Endodermal cell (in vitro differentiated cells): ENCODE data around the gene ATG2B. TPM values are rescaled to one million over a fixed set of nuclear protein-coding genes. Genes with fewer than 3 reads are reported as not detected.

Source experiments
- DNase-seq: peaks from one replicate; pipeline ENCODE4 v3.0.0-alpha.2; 2017
- H3K27ac ChIP-seq: 2 replicates; pipeline ENCODE4 v1.5.1; 2013; ENCODE audit warnings: mild to moderate bottlenecking, low read depth, low read length, moderate library complexity
- H3K27me3 ChIP-seq: 2 replicates; pipeline ENCODE4 v1.6.1; 2013; ENCODE audit warnings: mild to moderate bottlenecking, low read length, moderate library complexity; ENCODE audit not compliant: insufficient read depth, control insufficient read depth, poor library complexity, severe bottlenecking
- H3K36me3 ChIP-seq: 2 replicates; pipeline ENCODE4 v1.7.0; 2013; ENCODE audit warnings: mild to moderate bottlenecking, low read length, moderate library complexity; ENCODE audit not compliant: control insufficient read depth, insufficient read depth
- H3K4me1 ChIP-seq: one replicate; pipeline ENCODE4 v1.7.0; 2013; ENCODE audit warnings: low read length; ENCODE audit not compliant: control insufficient read depth, insufficient read depth
- H3K4me3 ChIP-seq: 2 replicates; pipeline ENCODE4 v1.5.1; 2013; ENCODE audit warnings: mild to moderate bottlenecking, low read length, moderate library complexity
- H3K9ac ChIP-seq: 2 replicates; pipeline ENCODE4 v1.6.1; 2013; ENCODE audit warnings: mild to moderate bottlenecking, low read length, moderate library complexity; ENCODE audit not compliant: poor library complexity, severe bottlenecking; ENCODE audit errors: extremely low read depth
- H3K9me3 ChIP-seq: 2 replicates; pipeline ENCODE4 v1.6.1; 2013; ENCODE audit warnings: mild to moderate bottlenecking, low read length, moderate library complexity; ENCODE audit not compliant: control insufficient read depth
- H3K27ac Mint-ChIP-seq: 2 replicates; pipeline ENCODE4 v1.8.0; 2020; ENCODE audit warnings: mixed read lengths
- H3K27me3 Mint-ChIP-seq: 2 replicates; pipeline ENCODE4 v1.8.0; 2021; ENCODE audit warnings: mild to moderate bottlenecking, mixed read lengths; ENCODE audit not compliant: insufficient read depth
- H3K36me3 Mint-ChIP-seq: 2 replicates; pipeline ENCODE4 v1.8.0; 2020; ENCODE audit warnings: low read depth, mixed read lengths
- H3K4me1 Mint-ChIP-seq: 2 replicates; pipeline ENCODE4 v1.8.0; 2020; ENCODE audit warnings: mixed read lengths
- H3K4me3 Mint-ChIP-seq: 2 replicates; pipeline ENCODE4 v1.8.0; 2020; ENCODE audit warnings: mild to moderate bottlenecking, moderate library complexity, mixed read lengths
- H3K9me3 Mint-ChIP-seq: 2 replicates; pipeline ENCODE4 v1.8.0; 2020; ENCODE audit warnings: mild to moderate bottlenecking, mixed read lengths
- WGBS, 2 experiments: methylation state at CpG; one replicate each; pipeline versions ENCODE4 v1.1.5 to v1.1.7; 2013; ENCODE audit warnings: missing lambda C conversion rate in 2 of 2, mixed read lengths in 1 of 2; ENCODE audit not compliant: insufficient coverage in 1 of 2, insufficient read length in 1 of 2; 5-methylcytosine and 5-hydroxymethylcytosine counted together
- total RNA-seq, 2 donors: library from RNA; stranded (reverse); fragmentation: NEBNext Ultra II Directional in 1 of 2; extraction: Animal tissue kit (Norgen Biotek cat#: 25700) in 1 of 2; gene quantifications; 2 replicates in 1 of 2; 3 replicates in 1 of 2; pipeline ENCODE4 v1.2.1, GENCODE V29; 2021
- TF ChIP-seq, protein P1 (sequence below): fragments of 200-600 bp; sonication (generic); conservative IDR thresholded peaks from 2 replicates; pipeline ENCODE4 v1.5.0; 2021; ENCODE audit warnings: antibody characterized with exemption, mild to moderate bottlenecking

The ATG2B gene
- total RNA-seq, 2 donors from 2014 or later = 9.7 to 14.1 TPM

DNA sequence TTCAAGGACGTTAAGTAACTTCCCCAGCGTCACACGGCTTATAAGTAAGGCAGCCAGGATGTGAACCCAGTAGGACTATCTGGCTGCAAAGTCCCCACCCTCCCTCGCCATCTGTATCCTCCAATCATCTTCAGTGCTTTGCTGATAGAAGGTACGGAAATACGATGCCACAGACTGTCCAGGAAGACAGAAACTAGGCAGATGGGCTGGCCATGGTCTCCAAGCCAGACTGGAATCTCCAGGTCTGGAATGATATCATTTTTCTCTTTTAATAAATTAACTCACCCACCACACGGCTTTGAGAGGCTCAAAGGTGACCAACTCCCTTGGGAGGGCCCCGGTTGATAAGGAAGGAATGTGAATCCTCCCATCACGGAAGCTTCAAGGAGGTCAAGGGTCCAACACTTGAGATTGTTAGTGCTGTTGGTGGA lies 123.4 kb downstream of the ATG2B start:
- DNase-seq = no peak
- Histone ChIP-seq H3K4me3 (no peak overlapping the region), H3K9me3 (no peaks in the 10 kb centered on the region), H3K27me3 (no peaks in the 10 kb centered on the region), H3K36me3 (peaks cover 15% of the 10 kb centered on the region), H3K4me1 (peaks cover 6% of the 10 kb centered on the region), H3K9ac (no peak overlapping the region), H3K27ac (no peak overlapping the region)
- 80 to 86% methylated on average over 8 to 9 of the region's 9 CpGs for WGBS, 2 experiments
- H3K27ac Mint-ChIP-seq = no peak overlapping the region
- no peak overlapping the region for H3K4me3 Mint-ChIP-seq
- H3K36me3 Mint-ChIP-seq = peaks cover 38% of the 10 kb centered on the region
- peaks cover 7% of the 10 kb centered on the region for H3K9me3 Mint-ChIP-seq
- peaks cover 13% of the 10 kb centered on the region for H3K4me1 Mint-ChIP-seq
- no peaks in the 10 kb centered on the region for H3K27me3 Mint-ChIP-seq
- TF ChIP-seq, protein P1, sequence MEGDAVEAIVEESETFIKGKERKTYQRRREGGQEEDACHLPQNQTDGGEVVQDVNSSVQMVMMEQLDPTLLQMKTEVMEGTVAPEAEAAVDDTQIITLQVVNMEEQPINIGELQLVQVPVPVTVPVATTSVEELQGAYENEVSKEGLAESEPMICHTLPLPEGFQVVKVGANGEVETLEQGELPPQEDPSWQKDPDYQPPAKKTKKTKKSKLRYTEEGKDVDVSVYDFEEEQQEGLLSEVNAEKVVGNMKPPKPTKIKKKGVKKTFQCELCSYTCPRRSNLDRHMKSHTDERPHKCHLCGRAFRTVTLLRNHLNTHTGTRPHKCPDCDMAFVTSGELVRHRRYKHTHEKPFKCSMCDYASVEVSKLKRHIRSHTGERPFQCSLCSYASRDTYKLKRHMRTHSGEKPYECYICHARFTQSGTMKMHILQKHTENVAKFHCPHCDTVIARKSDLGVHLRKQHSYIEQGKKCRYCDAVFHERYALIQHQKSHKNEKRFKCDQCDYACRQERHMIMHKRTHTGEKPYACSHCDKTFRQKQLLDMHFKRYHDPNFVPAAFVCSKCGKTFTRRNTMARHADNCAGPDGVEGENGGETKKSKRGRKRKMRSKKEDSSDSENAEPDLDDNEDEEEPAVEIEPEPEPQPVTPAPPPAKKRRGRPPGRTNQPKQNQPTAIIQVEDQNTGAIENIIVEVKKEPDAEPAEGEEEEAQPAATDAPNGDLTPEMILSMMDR = no peak

DNA sequence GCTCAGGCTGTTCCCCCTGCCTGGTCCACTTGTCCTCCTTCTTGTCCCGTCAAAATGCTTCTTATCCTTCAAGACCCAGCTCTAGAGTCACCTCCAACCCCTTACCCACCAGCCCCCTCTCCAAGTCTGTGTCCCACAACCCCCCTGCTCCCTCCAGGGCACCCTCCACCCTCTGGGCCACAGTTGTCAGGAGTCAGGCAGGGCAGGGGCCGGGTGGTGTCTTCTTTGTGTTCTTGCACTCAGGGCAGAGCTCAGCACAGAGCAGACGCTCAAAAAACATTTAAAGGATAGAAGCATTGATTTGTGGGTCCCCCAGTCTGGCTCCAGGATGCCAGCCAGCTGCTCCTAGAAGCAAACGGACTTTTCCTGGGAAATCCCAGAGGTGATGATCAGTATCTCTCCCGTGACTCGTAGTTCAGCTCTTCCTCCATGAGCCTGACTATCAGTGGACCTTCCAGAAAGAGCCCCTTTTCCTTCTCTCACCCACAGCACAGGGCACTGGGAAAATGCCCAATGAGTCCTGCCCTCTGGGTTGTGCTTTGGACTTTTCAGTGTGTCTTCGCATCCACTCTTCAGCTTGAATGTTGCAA lies 124.4 kb downstream of the ATG2B start:
- Mint-ChIP-seq H3K36me3 (peaks cover 34% of the 10 kb centered on the region), H3K4me3 (no peak overlapping the region), H3K4me1 (peaks cover 22% of the 10 kb centered on the region), H3K27ac (no peak overlapping the region), H3K27me3 (no peaks in the 10 kb centered on the region), H3K9me3 (peaks cover 7% of the 10 kb centered on the region)
- DNase-seq = no peak
- no peak overlapping the region for H3K4me3 ChIP-seq
- peaks cover 15% of the 10 kb centered on the region for H3K36me3 ChIP-seq
- TF ChIP-seq, protein P1 = no peak
- peaks cover 6% of the 10 kb centered on the region for H3K4me1 ChIP-seq
- no peaks in the 10 kb centered on the region for H3K27me3 ChIP-seq
- H3K27ac ChIP-seq = no peak overlapping the region
- no peak overlapping the region for H3K9ac ChIP-seq
- 90 to 93% methylated on average over 5 to 7 of the region's 7 CpGs for WGBS, 2 experiments
- no peaks in the 10 kb centered on the region for H3K9me3 ChIP-seq

DNA sequence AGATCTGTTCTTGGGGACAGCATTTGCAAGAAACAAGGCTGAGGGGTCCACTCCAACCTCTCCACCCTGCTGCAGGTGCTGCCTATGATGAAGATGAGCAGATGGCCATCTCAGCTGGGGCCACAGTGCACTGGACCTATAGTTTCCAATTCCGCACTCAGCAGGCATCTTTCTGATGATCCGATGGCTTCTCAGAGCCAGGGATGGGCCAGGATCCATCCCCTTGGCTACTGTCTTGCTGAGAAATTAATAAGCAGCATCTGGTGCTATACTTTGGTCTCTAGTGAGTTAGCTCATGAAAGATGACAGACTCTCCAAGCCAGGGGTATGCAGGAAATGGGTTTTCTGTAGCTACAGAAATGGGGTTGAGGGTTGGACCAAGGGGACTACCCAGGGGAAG lies 125.5 kb downstream of the ATG2B start:
- DNase-seq = no peak
- Mint-ChIP-seq H3K36me3 (peaks cover 29% of the 10 kb centered on the region), H3K27ac (no peak overlapping the region), H3K27me3 (no peaks in the 10 kb centered on the region), H3K4me3 (no peak overlapping the region), H3K4me1 (peaks cover 26% of the 10 kb centered on the region), H3K9me3 (peaks cover 4% of the 10 kb centered on the region)
- H3K9ac ChIP-seq = no peak overlapping the region
- no peaks in the 10 kb centered on the region for H3K9me3 ChIP-seq
- H3K27ac ChIP-seq = no peak overlapping the region
- WGBS, 2 experiments = 91 to 100% methylated on average over 2 of the region's 2 CpGs
- no peak overlapping the region for H3K4me3 ChIP-seq
- peaks cover 15% of the 10 kb centered on the region for H3K36me3 ChIP-seq
- TF ChIP-seq, protein P1 = no peak
- H3K4me1 ChIP-seq = peaks cover 6% of the 10 kb centered on the region
- H3K27me3 ChIP-seq = no peaks in the 10 kb centered on the region
